Measurements from ENCODE around the gene POFUT1. TPM values are rescaled to one million over a fixed set of nuclear protein-coding genes. Genes with fewer than 3 reads are reported as not detected.

POFUT1 gene
- total and polyA plus RNA-seq, 9 of the 15 experiments (the other 6 are each of a cell fraction or from before 2014, with no cell fraction given) = 3.5 to 44.7 (median 23.5) TPM

GRCh38 chr20:32227306-32227705, 19.6 kb downstream of the POFUT1 start:
- Histone ChIP-seq H3K36me3 (ENCODE audit: control insufficient read depth, insufficient read depth, low read length) (peaks cover 85% of the 10 kb centered on the region), H3K79me2 (ENCODE audit: control insufficient read depth, insufficient read depth, low read length) (no peaks in the 10 kb centered on the region), H3K9me1 (ENCODE audit: control insufficient read depth, insufficient read depth, low read length) (peaks cover 3% of the 10 kb centered on the region), H3K9me3 (replicated peaks; ENCODE audit: control insufficient read depth, insufficient read depth, low read depth, low read length) (no peaks in the 10 kb centered on the region), H3K27me3 (ENCODE audit: control insufficient read depth in 2 of 2, insufficient read depth in 2 of 2, low read length in 2 of 2) (no peaks in the 10 kb centered on the region), H3K9ac (ENCODE audit: insufficient read depth in 1 of 2, low read depth in 2 of 2, low read length in 2 of 2) (no peak overlapping the region), H3K27ac (ENCODE audit: extremely low read depth, low read depth, low read length) (no peak overlapping the region), H2AFZ (ENCODE audit: low read depth, low read length) (no peak overlapping the region), H3K4me2 (ENCODE audit: insufficient read depth, low read length) (no peak overlapping the region), H3K4me1 (replicated peaks in 1 of 2; ENCODE audit: control insufficient read depth in 2 of 2, insufficient read depth in 2 of 2, low read length in 2 of 2) (no peaks in the 10 kb centered on the region), H4K20me1 (replicated peaks; ENCODE audit: control insufficient read depth, insufficient read depth, low read length) (no peaks in the 10 kb centered on the region), H3K4me3 (no peak overlapping the region)
- ChIA-PET POLR2A (interaction anchor here (0.5 to 0.9 kb wide), 3 partner anchors 9 to 133 kb away, joined by 3 to 4 read pairs (median 3); no protein-coding TSS in a partner anchor), CTCF (ENCODE audit: low intra/inter-chr PET ratio) (no interaction called here)
- DNase-seq (ENCODE audit: extremely low read depth in 1 of 4, low spot score in 3 of 4) (no peak), ATAC-seq (no peak), FAIRE-seq (no peak)
- intact Hi-C loops (cut with micrococcal nuclease) (no loop called here), in situ Hi-C loops (cut with MboI) (no loop called here)
- TF ChIP-seq NFE2L1 (tag; IDR thresholded peaks at IDR 0.05; ENCODE audit: borderline replicate concordance, low read depth) = no peak
- TF ChIP-seq POLR2G (IDR thresholded peaks at IDR 0.05; ENCODE audit: low read depth, low read length) = no peak
- TF ChIP-seq KDM1A (IDR thresholded peaks at IDR 0.05) = no peak
- no TSS peak for BruUV-seq (replicated peaks)
- whole genome bisulfite sequencing (ENCODE audit: insufficient coverage, low coverage, missing lambda C conversion rate) = 77% methylated on average over 5 of the region's 7 CpGs

- Histone ChIP-seq H3K36me3 (ENCODE audit: control insufficient read depth, insufficient read depth, low read length) (peaks cover 85% of the 10 kb centered on the region), H3K9me3 (replicated peaks; ENCODE audit: control insufficient read depth, insufficient read depth, low read depth, low read length) (no peaks in the 10 kb centered on the region), H3K9ac (ENCODE audit: insufficient read depth in 1 of 2, low read depth in 2 of 2, low read length in 2 of 2) (no peak overlapping the region), H3K4me2 (ENCODE audit: insufficient read depth, low read length) (no peak overlapping the region), H3K27ac (ENCODE audit: extremely low read depth, low read depth, low read length) (no peak overlapping the region), H4K20me1 (replicated peaks; ENCODE audit: control insufficient read depth, insufficient read depth, low read length) (no peaks in the 10 kb centered on the region), H3K79me2 (ENCODE audit: control insufficient read depth, insufficient read depth, low read length) (no peaks in the 10 kb centered on the region), H3K27me3 (ENCODE audit: control insufficient read depth in 2 of 2, insufficient read depth in 2 of 2, low read length in 2 of 2) (no peaks in the 10 kb centered on the region), H3K4me3 (no peak overlapping the region), H2AFZ (ENCODE audit: low read depth, low read length) (no peak overlapping the region), H3K9me1 (ENCODE audit: control insufficient read depth, insufficient read depth, low read length) (peaks cover 3% of the 10 kb centered on the region), H3K4me1 (replicated peaks in 1 of 2; ENCODE audit: control insufficient read depth in 2 of 2, insufficient read depth in 2 of 2, low read length in 2 of 2) (no peaks in the 10 kb centered on the region)
- intact Hi-C loops (cut with micrococcal nuclease) = no loop called here
- FAIRE-seq = no peak
- BruUV-seq (replicated peaks) = no TSS peak
- WGBS (ENCODE audit: insufficient coverage, low coverage, missing lambda C conversion rate) = 89% methylated on average over 22 of the region's 22 CpGs
- no peak for TF ChIP-seq YY1 (IDR thresholded peaks at IDR 0.05; ENCODE audit: borderline replicate concordance in 1 of 3, control insufficient read depth in 1 of 3, extremely low read depth in 1 of 3, insufficient read depth in 3 of 3, insufficient read length in 1 of 3, insufficient replicate concordance in 2 of 3, low read depth in 1 of 3, low read length in 2 of 3)
- TF ChIP-seq ARID1B (IDR thresholded peaks at IDR 0.05) = no peak
- no peak for TF ChIP-seq BRF1 (IDR thresholded peaks at IDR 0.05; ENCODE audit: borderline replicate concordance, extremely low read depth, insufficient read length)
- no peak for TF ChIP-seq SP2 (IDR thresholded peaks at IDR 0.05; ENCODE audit: extremely low read depth, low read depth, low read length, poor library complexity, severe bottlenecking)
- no peak for TF ChIP-seq TRIM28 (IDR thresholded peaks at IDR 0.05)
- no peak for TF ChIP-seq ZNF253 (CRISPR knock-in tag; conservative IDR thresholded peaks at IDR 0.05)
- no peak for TF ChIP-seq NR2F6 (CRISPR knock-in tag; IDR thresholded peaks at IDR 0.05)
- TF ChIP-seq ZNF347 (CRISPR knock-in tag; IDR thresholded peaks at IDR 0.05; ENCODE audit: low read depth) = no peak
- TF ChIP-seq RBM34 (IDR thresholded peaks at IDR 0.05; ENCODE audit: borderline replicate concordance, insufficient read depth, low read length) = no peak
- TF ChIP-seq POU5F1 (IDR thresholded peaks at IDR 0.05; ENCODE audit: borderline replicate concordance, low read depth, low read length, partially characterized antibody) = no peak
- in situ Hi-C loops (cut with MboI) = no loop called here
- POLR2A ChIA-PET = interaction anchor here (0.9 kb wide), 1 partner anchor 8 kb away, joined by 3 read pairs; no protein-coding TSS in a partner anchor
- no peak for DNase-seq (ENCODE audit: extremely low read depth in 1 of 4, low spot score in 3 of 4)
- CTCF ChIA-PET (ENCODE audit: low intra/inter-chr PET ratio) = no interaction called here
- ATAC-seq = no peak
Observed at GRCh38 chr20:32227744-32228688, 20.3 kb downstream of the POFUT1 start.

Data from K562 (cell line).